Measurements from ENCODE around the gene PCK2.

PCK2 gene

GRCh38 chr14:24062216-24062980 is 31.7 kb upstream of the PCK2 start:
- DNase-seq, result no peak

GRCh38 chr14:24063263-24063836 is 30.8 kb upstream of the PCK2 start:
- DNase-seq, result no peak

GRCh38 chr14:24064091-24064795 is 29.9 kb upstream of the PCK2 start:
- no peak for DNase-seq

DNA sequence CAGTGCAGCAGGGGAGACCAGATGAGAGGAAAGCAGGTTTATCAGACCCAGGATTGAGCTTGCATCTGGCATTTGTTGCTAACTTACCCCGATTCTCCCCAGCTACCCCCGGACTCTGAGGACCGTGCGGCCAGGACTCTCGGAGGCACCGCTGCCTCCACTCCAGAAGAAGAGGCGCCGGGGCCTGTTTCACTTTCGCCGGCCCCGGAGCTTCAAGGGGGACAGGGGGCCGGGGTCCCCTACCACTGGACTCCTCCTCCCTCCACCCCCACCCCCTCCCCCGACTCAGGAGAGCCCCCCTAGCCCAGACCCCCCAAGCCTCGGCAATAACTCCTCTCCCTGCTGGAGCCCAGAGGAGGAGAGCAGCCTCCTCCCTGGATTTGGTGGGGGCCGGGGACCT is 29.3 kb upstream of the PCK2 start:
- DNase-seq, result no peak

- no peak for DNase-seq
Measured at GRCh38 chr14:24065408-24065807, 28.7 kb upstream of the PCK2 start.

DNA sequence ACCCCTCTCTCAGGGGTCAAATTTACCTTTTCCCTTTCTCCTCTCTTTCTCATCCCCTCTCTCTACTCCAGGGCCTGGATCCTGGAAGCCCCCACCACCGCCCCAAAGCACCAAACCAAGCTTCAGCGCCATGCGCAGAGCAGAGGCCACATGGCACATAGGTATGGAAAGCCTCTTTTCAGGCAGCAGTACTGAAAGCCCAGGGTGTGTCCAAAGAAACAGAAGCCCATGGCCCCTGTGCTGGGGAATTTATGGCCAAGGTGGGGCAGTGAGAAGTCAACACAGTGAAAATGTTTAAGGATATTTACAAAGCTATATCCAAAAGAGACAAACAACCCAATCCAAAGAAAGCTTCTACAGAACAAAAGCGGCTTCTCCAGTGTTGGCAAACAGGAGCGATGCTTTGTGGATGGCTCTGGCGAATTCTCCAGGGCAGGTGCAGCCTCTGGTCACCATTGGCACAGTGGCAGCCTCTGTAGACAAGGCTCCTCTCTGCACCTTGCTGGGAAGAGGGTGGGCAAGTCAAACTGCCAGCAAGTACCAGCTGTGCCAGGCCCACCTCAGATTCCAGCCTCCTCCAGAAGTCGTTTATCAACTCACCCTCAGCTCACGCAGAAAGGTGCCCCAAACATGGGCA is 27.5 kb upstream of the PCK2 start:
- no peak for DNase-seq

DNA sequence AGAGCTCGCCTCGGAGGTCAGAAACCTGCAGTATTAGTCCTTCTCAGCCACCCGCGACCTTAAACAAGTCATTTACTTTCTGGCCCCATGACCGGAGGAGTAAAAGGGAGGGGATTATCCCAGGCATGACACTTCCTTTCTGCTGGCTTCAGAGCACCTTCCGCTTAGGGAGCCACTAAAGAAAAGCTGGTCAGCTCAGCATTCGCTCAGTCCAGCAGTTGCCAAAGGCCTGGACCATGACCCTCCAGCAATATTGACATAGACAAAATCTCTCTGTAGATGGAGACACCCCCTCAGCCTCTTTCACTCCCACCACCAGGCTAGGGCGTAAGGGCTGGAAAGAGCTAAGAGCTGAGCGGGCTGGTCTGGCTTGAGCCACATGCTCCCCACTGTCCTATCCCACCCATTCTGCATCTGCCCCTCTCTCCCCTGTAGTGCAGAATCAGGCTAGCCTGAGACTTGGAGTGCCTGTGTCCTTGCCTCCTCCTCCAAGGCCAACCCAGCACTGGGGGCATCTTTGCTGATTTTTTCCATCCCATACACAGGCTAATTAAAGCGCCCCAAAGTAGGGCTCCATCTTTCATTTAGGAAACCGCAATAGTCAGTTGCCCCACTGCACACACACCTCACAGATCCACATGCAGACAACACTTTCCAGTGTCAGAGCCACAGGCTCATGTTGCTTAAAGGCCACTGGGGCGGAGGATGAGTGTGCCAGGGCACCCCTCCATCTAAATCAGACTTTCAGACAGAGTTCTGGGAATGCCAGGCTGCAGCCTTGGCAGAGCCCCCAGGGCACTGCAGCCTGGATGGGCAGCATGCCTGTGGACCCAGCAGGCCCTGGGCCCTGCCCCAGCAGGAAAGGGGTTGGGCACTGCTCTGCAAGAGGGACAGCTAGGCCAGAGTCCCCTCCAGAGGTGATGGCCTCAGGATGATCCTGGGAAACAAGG is 26.7 kb upstream of the PCK2 start:
- DNase-seq, result no peak

DNA sequence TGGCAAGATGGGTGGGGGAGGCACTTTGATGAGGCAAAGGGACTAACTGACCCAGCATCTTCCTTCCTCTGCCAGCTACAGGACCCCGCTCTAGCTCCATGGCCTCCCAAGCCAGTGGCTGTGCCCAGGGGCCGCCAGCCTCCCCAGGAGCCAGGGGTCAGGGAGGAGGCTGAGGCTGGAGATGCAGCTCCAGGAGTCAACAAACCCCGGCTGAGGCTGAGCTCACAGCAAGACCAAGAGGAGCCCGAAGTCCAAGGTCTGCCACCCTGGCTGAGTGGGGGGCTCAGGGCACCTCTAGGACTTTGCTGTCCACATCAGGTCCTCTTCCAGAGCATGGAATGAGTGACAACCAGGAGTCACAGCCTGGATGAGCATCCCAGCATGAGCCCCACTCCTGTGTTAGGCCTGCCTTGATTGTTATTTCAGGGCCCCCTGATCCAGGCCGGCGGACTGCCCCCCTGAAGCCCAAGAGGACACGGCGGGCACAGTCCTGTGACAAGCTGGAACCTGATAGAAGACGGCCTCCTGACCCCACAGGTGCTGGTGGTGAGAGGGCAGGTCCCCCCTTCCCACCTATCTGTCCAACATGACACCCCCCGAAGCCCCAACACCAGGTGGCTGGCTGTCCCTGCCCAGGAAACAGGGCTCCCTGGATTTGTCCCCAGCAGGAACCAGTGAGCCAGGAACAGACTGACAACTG is 25.2 kb upstream of the PCK2 start:
- no peak for DNase-seq

DNA sequence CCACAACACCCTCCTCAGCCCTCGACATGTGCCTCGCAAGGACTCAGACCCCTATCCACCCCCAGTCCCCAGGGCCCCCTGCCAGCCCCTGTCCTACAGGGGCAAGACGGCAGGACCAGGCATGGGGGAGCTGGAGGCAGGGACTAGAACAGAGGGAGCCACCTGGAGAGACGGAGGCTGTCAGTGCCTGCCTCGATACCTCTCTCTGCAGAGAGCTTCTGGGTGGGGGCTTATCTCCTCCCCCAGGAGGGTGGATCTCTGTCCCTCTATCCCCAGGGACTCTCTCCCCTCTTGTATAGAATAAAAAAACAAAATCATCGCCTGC is 24.7 kb upstream of the PCK2 start:
- DNase-seq, result no peak

- DNase-seq, result no peak
Measured at GRCh38 chr14:24070285-24071143, 23.6 kb upstream of the PCK2 start.

GRCh38 chr14:24071144-24071697 is 22.9 kb upstream of the PCK2 start, which contains the start of gene CPNE6:
Gene CPNE6 (plus strand): TSS chr14:24071562. CDS start chr14:24072937, 1,375 bp downstream.
- DNase-seq, result no peak

- DNase-seq, result no peak
Measured at GRCh38 chr14:24071836-24072430, 22.2 kb upstream of the PCK2 start.

DNA sequence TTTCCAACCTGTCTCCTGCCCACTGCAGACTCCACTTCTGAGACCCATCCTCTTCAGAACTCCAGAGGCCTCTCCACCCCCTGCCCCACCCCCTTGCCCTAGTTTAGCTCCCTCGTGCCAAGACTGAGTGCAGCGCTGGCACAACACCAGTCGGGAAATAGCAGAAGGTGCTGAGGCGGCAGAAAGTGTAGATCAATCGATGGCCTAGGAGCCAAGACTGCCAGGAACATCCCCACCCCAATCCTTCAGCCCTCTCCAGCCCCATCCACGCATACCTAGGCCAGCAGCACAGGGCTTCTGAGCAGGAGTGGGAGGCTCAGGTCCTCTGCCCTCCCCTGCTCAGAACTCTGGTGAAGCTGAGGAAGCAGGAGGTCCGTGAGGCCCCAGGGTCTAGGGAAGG is 21.7 kb upstream of the PCK2 start:
- DNase-seq, result no peak

GRCh38 chr14:24072881-24073877 is 20.9 kb upstream of the PCK2 start:
- DNase-seq, result no peak

DNA sequence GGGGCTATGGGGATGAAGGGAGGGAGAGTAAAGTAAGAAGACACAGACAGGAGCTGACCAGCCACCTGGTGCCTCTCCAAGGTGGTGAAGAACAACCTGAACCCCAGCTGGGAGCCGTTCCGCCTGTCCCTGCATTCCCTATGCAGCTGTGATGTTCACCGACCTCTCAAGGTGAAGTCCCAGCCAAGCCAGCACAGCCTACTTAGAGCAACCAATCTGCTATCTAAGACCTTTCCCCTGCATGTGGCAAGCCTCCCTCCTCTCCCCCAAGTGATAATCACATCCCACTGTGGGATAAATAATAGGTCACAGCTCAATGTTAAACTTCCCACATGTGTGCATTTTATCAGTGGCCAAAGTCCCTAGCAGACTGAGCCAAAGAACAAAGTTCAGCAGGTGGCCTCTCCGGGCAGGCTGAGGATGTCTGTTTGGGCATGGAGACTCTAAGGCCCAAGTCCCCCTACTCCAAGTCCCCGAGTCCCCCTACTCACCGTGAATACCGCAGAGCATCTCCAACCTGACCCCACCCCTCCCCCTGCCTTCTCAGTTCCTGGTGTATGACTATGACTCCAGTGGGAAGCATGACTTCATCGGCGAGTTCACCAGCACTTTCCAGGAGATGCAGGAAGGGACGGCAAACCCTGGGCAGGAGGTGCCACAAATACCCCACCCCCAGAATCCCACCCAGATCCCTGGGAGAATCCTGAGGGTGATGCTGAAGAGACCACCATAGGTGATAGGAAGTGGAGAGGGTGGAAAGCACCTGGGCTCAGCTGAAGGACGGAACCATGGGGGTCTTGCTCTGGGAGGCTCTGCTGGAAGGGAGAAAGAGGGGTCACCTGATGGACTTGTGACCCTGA is 19.3 kb upstream of the PCK2 start:
- DNase-seq, result no peak

GRCh38 chr14:24075485-24076301 is 18.4 kb upstream of the PCK2 start:
- DNase-seq, result no peak

GRCh38 chr14:24076302-24076601 is 17.9 kb upstream of the PCK2 start:
- no peak for DNase-seq

Data from fibroblast of skin of back (primary cell).